HUES48 (cell line): ENCODE measurements around the gene POLR3E.

Experiments
- H3K27ac ChIP-seq: one replicate; pipeline ENCODE4 v1.7.0; 2013; ENCODE audit warnings: low read depth, low read length, inconsistent platforms
- H3K27me3 ChIP-seq: 2 replicates; pipeline ENCODE4 v1.6.1; 2013; ENCODE audit warnings: mild to moderate bottlenecking, low read length; ENCODE audit not compliant: control insufficient read depth, insufficient read depth
- H3K36me3 ChIP-seq: 2 replicates; pipeline ENCODE4 v1.6.1; 2013; ENCODE audit warnings: low read length; ENCODE audit not compliant: control insufficient read depth, insufficient read depth
- H3K4me1 ChIP-seq: 2 replicates; pipeline ENCODE4 v1.6.1; 2013; ENCODE audit warnings: mild to moderate bottlenecking, low read length; ENCODE audit not compliant: control insufficient read depth, insufficient read depth
- H3K4me3 ChIP-seq: 2 replicates; pipeline ENCODE4 v1.5.1; 2013; ENCODE audit warnings: mild to moderate bottlenecking, low read depth, low read length
- H3K9ac ChIP-seq: 2 replicates; pipeline ENCODE4 v1.6.1; 2013; ENCODE audit warnings: mild to moderate bottlenecking, low read depth, low read length, moderate library complexity
- H3K9me3 ChIP-seq: 2 replicates; pipeline ENCODE4 v1.6.1; 2013; ENCODE audit warnings: low read length; ENCODE audit not compliant: control insufficient read depth, insufficient read depth

POLR3E gene

DNA sequence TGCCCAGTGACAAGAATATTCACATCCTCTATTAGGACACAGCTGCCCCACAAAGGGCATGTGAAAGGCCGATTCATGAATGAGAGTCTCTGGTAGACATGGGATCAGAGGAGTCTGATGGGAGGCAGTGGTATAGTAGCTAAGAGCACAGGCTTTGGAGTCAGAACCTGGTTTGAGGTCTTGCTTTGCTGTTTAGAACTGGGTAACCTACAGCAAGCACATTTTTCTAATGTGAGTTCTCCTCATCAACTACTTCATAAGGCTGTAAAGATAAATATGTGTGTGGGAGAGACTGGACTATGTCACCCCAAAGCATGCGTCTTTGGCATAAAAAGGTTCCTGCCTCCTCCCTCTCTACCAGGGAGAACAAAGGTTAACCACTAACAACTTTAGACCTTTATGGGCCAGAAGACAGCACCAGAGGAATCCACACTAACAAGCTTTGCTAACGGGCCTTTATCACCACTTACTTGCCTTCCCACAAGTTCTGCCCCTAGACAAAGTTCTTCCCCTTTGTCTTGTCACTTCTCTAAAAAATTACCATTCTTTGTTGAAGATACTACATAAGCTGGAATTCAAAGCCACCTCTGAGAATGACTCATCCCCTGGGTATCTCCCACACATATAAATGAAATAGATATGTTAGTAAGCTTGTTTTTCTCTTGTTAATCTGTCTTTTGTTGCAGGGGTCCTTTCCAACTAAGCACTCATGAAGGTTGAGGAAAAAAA is 56.1 kb downstream of the POLR3E start:
- Histone ChIP-seq H3K4me3 (peak overlapping the region; percentile 7; the same call in 1 of the 2 replicates), H3K4me1 (peaks cover 29% of the 10 kb centered on the region), H3K36me3 (peaks cover 45% of the 10 kb centered on the region), H3K9ac (peak overlapping the region; percentile 48; the same call in 1 of the 2 replicates), H3K27ac (peak overlapping the region; percentile 98), H3K9me3 (no peaks in the 10 kb centered on the region), H3K27me3 (no peaks in the 10 kb centered on the region)

- Histone ChIP-seq H3K4me1 (peaks cover 31% of the 10 kb centered on the region), H3K9ac (peak overlapping the region; percentile 42; the same call in 1 of the 2 replicates), H3K4me3 (peak overlapping the region; percentile 7; the same call in 1 of the 2 replicates), H3K27me3 (no peaks in the 10 kb centered on the region), H3K27ac (peak overlapping the region; percentile 98), H3K9me3 (no peaks in the 10 kb centered on the region), H3K36me3 (peaks cover 40% of the 10 kb centered on the region)
Observed at GRCh38 chr16:22353933-22354541, 56.8 kb downstream of the POLR3E start.

- peak overlapping the region; percentile 0 for H3K27ac ChIP-seq
- H3K4me1 ChIP-seq = peaks cover 35% of the 10 kb centered on the region
- H3K27me3 ChIP-seq = no peaks in the 10 kb centered on the region
- no peak overlapping the region for H3K4me3 ChIP-seq
- H3K9ac ChIP-seq = no peak overlapping the region
- H3K36me3 ChIP-seq = peaks cover 28% of the 10 kb centered on the region
- no peaks in the 10 kb centered on the region for H3K9me3 ChIP-seq
Observed at GRCh38 chr16:22355487-22355908, 58.3 kb downstream of the POLR3E start.

GRCh38 chr16:22356930-22357634 is 59.9 kb downstream of the POLR3E start:
- no peak overlapping the region for H3K4me3 ChIP-seq
- peaks cover 25% of the 10 kb centered on the region for H3K36me3 ChIP-seq
- H3K9me3 ChIP-seq = no peaks in the 10 kb centered on the region
- no peak overlapping the region for H3K9ac ChIP-seq
- peaks cover 40% of the 10 kb centered on the region for H3K4me1 ChIP-seq
- peak overlapping the region; percentile 39 for H3K27ac ChIP-seq
- H3K27me3 ChIP-seq = no peaks in the 10 kb centered on the region

GRCh38 chr16:22357635-22357971 is 60.4 kb downstream of the POLR3E start:
- no peak overlapping the region for H3K4me3 ChIP-seq
- no peak overlapping the region for H3K9ac ChIP-seq
- H3K27ac ChIP-seq = peak overlapping the region; percentile 30
- no peaks in the 10 kb centered on the region for H3K9me3 ChIP-seq
- H3K36me3 ChIP-seq = peaks cover 29% of the 10 kb centered on the region
- H3K4me1 ChIP-seq = peaks cover 37% of the 10 kb centered on the region
- H3K27me3 ChIP-seq = no peaks in the 10 kb centered on the region

GRCh38 chr16:22358000-22358399 is 60.8 kb downstream of the POLR3E start:
- Histone ChIP-seq H3K9me3 (no peaks in the 10 kb centered on the region), H3K36me3 (peaks cover 30% of the 10 kb centered on the region), H3K4me1 (peaks cover 33% of the 10 kb centered on the region), H3K4me3 (no peak overlapping the region), H3K27ac (peak overlapping the region; percentile 30), H3K27me3 (no peaks in the 10 kb centered on the region), H3K9ac (no peak overlapping the region)

DNA sequence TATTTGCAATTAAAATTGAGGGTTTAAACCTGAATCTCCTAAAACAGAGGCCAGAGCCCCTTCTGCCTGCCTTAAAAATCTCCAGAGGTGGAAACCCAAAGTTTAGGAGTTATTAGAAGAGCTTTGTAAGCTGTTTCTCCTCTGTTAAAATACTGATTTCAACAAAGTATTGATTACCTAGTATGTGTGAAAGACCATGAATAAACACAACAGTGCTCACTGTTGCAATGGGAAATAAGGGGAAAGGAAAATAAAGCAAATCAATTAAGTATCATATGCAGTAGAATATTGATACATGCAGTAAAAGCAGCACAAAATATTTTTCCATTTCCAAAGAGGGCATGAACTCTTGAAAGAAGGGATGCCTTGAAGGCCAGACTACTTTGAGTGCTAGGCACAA is 62.5 kb downstream of the POLR3E start:
- Histone ChIP-seq H3K9me3 (no peaks in the 10 kb centered on the region), H3K4me3 (no peak overlapping the region), H3K27ac (no peak overlapping the region)

GRCh38 chr16:22360963-22361659 is 63.9 kb downstream of the POLR3E start:
- H3K4me3 ChIP-seq = no peak overlapping the region
- H3K9me3 ChIP-seq = no peaks in the 10 kb centered on the region
- H3K36me3 ChIP-seq = peaks cover 49% of the 10 kb centered on the region
- H3K27me3 ChIP-seq = no peaks in the 10 kb centered on the region
- H3K4me1 ChIP-seq = peaks cover 20% of the 10 kb centered on the region
- H3K27ac ChIP-seq = no peak overlapping the region
- H3K9ac ChIP-seq = no peak overlapping the region

More for the DNA sequence above, 62.5 kb downstream of the POLR3E start:
- H3K27me3 ChIP-seq = no peaks in the 10 kb centered on the region
- no peak overlapping the region for H3K9ac ChIP-seq
- H3K36me3 ChIP-seq = peaks cover 43% of the 10 kb centered on the region
- H3K4me1 ChIP-seq = peaks cover 20% of the 10 kb centered on the region

DNA sequence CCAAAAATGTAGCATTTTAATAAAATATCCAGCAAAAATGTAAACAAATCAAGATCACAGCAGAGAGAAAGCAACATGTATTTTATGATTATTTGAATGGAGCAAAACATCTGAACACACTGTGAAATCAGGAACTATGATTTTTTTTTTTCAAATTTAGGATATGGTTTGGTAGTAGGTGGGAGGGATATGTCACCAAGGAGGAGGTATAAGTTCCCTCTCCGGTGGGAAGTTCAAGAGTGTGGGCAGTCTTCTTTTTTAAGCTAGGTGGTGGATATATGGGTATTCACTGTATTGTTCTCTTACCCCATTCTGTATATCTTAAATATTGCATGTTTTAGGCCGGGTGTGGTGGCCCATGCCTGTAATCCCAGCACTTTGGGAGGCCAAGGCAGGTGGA is 67.0 kb downstream of the POLR3E start:
- H3K9me3 ChIP-seq = no peaks in the 10 kb centered on the region
- no peak overlapping the region for H3K9ac ChIP-seq
- H3K27ac ChIP-seq = no peak overlapping the region
- peaks cover 46% of the 10 kb centered on the region for H3K36me3 ChIP-seq
- no peaks in the 10 kb centered on the region for H3K27me3 ChIP-seq
- H3K4me1 ChIP-seq = peaks cover 14% of the 10 kb centered on the region
- no peak overlapping the region for H3K4me3 ChIP-seq

DNA sequence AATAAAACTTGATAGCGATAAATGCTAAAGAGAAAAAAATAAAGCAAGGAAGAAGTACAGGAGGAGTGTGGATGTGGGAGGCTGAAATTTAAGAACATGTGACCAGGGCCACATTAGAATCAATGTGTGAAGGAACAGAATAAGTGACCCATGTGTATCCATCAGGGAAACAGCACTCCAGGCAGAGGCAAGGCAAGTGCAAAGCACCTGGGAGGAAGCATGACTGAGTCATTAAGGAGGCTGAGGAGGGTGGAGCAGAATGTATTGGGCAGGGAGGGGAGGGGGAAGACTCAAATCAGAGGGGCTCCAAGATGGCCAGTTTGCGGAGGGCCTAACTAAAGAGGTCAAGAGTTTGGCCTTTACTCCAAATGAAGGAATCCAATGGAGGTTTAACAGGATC is 69.2 kb downstream of the POLR3E start:
- peaks cover 53% of the 10 kb centered on the region for H3K36me3 ChIP-seq
- no peak overlapping the region for H3K9ac ChIP-seq
- no peak overlapping the region for H3K4me3 ChIP-seq
- peaks cover 22% of the 10 kb centered on the region for H3K4me1 ChIP-seq
- H3K27ac ChIP-seq = no peak overlapping the region
- H3K9me3 ChIP-seq = no peaks in the 10 kb centered on the region
- H3K27me3 ChIP-seq = no peaks in the 10 kb centered on the region
